Stimulated activated CD8-positive, alpha-beta memory T cell treated with anti-CD3 and anti-CD28 coated beads, Interleukin-2, amount 100 ng/mL, for 1 hour (primary cell): ENCODE measurements around the gene MSMB.
"Not testable (repeated sequence)": the region's sequence is repeated elsewhere in the genome, so short reads cannot be mapped to it uniquely, and the experiment has no call there.

Experiments used
- DNase-seq, 2 donors: peaks; one replicate each; pipeline ENCODE4 v3.0.0-alpha.2; 2020; ENCODE audit warnings: low read depth in 2 of 2

MSMB gene

DNA sequence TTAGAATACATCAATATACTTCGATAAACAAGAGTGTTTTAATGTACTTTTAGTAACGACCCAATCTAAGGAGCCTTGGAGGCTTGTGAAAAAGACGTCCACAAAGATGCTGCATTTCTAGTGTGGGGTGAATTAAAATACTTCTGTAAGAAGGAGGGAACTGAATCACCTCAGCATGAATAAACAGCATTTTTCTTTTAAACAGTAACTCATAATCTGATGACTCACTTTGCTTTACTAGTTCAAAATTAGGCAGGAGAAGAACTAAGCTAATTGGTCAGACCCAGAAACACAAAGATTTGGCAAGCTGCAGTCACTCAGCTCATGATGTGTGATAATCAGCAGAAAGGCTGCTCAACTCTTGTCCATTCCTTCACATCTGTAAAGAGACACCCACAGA is 39.9 kb downstream of the MSMB start:
- DNase-seq, result no peak

DNA sequence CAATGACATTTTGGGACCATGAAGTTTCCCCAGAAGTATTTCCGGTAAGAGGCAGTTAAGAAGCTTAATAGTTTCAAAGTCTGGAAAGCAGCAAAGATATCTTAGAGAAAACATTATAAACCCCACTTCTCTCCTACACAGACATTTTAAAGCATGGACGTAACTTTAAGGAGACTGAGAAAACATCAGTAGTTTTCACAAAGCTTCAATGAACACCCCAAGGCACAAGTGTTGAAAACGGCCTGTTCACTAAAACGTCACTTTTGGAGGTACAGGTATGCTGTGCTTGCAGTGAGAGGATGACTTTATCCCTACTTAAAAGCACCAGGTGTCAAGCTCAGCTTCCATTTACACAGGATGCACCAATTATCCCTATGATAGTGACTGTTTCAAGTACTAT is 40.7 kb downstream of the MSMB start:
- no peak for DNase-seq

DNA sequence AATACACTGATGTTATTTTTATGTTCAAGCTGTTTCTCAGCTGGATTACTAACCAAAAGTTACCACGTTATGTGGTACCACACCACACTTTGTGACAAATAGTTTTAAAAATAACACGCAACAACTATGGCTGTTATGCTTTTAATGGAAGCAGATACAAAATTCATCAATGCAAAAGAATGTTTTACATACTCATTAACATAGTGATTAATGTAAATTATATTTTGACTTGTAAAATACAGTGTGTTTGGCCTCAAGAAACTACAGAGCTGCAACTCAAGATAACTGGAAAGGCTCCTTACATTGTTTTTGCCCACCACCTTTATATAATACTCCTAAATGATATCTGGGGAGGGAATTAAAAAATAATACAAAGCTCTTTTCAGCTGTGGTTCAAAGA is 41.1 kb downstream of the MSMB start:
- no peak for DNase-seq

DNA sequence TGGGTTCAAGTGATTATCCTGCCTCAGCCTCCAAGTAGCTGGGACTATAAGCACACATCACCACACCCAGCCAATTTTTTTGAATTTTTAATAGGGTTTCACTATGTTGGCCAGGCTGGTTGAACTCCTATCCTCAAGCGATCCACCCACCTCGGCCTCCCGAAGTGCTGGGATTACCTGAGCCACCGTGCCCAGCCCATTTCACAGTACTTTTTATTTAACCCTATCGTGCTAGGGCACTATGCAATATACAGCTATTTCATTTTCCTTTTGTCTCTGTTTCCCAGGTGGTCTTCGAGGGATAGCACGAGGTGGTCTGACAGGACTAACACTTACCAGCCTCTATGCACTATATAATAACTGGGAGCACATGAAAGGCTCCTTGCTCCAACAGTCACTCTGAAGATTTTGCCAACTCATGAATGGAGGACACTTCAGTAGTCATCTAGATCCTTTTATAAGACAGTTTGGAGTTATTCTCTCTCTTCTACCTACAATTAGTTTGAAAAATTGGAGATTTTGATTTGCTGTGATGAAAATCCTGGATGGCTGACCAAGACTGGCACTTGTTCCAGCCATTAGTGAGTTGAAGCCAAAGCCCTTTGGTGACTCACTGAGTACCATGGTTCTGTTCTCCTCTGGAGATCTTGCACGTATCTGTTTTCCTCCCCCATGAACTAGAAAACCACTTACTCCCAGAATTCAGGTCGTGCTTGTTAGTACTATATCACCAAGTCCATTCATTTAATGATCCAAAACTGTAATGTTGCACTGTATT is 43.0 kb downstream of the MSMB start:
- DNase-seq, result no peak

DNA sequence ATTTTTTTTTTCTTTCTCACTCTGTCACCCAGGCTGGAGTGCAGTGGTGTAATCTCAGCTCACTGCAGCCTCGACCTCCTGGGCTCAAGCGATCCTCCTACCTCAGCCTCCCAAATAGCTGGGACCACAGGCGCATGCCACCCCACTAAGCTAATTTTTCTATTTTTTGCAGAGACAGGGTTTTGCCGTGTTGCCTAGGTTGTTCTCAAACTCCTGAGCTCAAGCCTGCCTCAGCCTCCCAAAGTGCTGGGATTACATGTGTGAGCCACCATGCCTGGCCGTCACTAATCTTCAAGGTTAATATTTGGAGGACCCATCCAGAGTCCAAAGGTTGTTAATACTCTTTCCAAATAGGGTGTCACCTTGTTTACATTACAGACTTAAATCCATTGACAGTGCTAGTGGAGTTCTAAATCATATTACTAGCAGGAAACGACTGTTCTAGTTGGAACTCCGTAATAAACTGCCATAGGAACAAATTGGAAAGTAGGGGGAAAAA is 43.8 kb downstream of the MSMB start:
- not testable (repeated sequence) for DNase-seq

DNA sequence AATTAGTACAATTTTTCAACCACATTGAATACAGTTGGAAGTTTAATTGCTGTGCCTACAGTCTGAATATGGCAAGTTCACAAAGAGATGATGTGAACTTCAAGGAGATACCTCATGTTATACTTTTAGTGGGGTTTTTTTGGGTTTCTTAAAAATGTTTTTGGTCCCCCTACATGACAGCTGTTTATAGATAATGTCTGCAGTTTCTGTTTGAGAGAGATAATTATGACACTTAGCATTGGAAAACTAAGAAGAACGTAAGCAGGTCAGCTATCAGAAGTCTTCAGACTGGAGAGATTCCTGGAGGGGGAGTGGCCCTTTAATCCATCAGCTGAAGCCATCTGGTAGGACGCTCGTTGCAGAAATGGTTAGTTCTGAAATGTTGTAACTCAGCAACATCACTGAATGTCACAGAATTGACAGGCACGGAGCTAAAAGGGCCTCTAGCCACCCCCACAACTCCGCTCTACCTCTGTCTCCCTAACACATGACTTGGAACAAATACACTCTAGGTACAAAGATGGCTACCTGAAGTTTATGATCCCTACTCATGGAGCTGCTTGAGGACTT is 44.8 kb downstream of the MSMB start:
- no peak for DNase-seq

DNA sequence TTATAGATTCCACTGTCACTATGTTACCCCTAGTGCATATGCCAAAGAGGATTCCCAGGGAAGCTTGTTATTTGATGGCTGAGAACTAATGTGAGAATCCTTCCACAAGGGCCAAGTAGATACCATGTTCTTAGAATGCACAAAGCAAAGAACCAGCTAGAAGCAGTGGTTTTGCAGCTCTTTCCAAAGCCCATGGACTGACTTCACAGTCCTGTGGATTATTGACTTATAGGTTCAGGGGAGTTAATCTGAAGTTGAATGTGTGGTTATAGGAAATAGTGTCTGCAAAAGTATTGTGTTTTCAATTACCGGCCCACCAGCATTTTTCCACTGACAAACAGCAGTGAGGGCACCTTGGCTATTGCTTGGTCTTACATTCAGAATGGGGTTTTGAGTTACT is 45.5 kb downstream of the MSMB start:
- DNase-seq, result no peak

DNA sequence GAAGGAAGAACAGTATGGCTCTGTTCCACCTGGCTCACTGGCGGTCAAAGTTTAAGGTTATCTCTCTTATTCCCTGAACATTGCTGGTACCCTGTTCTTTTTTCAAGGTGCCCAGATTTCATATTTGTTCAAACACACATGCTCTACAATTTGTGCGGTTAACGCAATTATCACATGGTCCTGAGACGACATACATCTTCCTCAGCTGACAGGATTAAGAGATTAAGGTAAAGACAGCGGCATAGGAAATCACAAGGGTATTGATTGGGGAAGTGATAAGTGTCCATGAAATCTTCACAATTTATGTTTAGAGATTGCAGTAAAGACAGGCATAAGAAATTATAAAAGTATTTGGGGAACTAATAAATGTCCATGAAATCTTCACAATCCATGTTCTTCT is 46.1 kb downstream of the MSMB start:
- DNase-seq, result not testable (repeated sequence)

DNA sequence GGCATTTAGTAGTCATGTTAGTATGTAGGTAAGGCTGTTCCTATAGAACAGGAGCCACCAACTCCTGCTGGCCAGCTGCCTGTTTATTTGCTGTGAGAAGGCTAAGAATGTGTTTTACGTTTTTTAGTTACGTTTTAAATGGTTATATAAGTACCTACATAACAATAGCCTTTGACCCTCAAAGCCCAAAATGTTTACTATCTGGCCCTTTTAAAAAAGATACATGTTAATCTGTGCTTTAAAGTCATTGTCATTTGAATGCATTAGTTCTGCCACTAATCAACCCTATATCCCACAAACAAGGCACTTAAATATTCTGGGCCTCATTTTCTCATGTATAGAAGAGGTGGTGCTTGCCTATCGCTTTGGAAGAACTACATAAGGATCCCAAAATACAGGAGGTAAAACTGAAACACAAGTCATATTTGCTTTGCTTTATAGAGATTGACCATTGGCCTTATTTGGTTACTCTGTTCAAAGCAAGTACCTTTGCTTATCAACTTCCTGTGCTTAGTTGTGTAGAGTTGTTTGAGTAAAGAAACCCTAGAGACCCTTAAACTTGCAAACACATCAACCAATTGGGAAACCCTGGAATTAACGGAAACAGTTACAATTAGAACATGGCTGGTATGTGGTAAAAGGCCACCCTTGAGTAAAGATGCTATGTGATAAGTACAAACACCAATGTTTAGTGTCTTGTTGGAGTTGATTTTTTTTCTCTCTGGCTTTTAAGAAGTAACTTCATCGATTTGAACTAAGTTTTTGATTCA is 47.9 kb downstream of the MSMB start:
- DNase-seq, result no peak

DNA sequence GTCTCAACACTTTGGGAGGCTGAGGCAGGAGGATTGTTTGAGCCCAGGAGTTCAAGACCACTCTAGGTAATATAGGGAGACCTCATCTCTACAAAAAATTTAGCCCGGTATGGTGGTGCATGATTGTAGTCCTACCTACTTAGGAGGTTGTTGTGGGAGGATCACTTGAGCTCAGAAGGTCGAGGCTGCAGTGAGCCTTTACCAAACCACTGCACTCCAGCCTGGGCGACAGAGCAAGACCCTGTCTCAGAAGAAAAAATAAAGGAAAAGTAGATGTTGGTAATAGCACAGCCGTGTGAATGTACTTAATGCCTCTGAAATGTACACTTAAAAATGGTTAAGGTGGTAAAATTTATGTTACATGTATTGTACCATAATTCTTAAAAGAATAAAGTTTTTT is 48.5 kb downstream of the MSMB start:
- no peak for DNase-seq

DNA sequence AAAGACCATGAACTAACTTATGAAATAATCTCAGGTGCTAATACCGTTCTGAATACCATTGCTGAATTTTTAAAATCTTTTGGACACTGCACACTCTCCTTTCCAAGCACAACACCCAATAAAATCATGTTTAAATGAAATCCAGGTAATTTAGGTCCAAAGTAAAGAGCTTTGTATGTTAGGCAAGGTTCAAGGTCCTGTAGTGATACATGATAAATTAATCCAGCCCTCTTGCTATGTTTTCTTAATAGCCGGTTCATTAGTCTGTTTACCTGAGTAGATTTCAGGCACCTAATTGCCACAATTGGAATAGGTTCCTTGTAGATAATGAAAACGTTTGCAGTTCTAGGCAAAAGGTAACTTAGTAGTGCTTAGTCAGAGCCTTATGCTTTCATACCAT is 60.5 kb downstream of the MSMB start:
- DNase-seq, result not testable (repeated sequence)

DNA sequence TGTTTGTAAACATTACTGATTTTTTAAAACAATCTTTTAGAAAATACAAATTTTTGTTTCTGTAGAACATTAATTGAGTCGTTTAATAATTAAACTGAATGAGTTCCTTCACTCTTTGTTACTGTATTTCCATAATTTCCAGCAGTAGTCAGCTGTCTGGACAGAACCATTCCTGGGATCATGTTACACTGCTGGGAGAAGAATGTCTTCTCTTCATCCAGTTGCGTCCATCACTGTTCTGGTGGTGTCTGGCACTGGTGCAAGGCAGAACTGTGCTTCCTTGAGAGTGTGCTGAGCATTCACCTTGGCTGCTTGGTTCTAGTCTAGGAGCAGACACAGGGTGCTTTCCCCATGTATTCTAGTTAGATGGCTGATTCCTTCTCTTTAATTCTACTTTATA is 61.6 kb downstream of the MSMB start:
- DNase-seq, result not testable (repeated sequence)

DNA sequence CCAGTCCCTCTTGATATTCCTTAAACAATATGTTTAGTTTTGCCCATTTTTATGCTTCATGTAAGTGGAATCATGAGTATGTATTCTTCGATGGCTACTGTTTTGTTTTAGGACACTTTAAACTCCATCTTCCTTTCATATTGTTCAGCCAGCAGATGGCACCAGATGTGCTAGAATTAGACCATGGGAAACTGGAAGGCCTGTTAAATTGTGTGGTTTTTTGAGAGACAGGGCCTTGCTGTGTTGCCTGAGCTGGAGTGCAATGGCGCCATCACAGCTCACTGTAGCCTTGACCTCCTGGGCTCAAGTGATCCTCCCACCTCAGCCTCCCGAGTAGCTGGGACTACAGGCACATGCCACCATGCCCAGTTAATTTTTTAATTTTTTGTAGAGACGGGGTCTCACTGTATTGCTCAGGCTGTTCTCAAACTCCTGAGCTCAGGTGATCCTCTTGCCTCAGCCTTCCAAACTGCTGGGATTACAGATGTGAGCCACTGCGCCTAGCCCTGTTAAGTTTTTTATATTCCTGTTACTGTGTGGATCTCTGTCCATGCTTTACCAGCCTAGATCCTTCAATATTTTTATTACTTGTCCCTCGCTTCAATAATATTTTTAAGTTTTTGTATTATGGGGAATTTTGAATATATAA is 62.4 kb downstream of the MSMB start:
- DNase-seq, result peak in 1 of 2 donors; percentile 12
